Lung (tissue), 16 donors: ENCODE results near the gene FAM117B. TPM values are rescaled to one million over a fixed set of nuclear protein-coding genes. Genes with fewer than 3 reads are reported as not detected.

Experiments
- ATAC-seq: fragments of 200-7000 bp; cut with Tn5 transposase; one replicate; pipeline ENCODE4 v1.9.1; 2020; ENCODE audit warnings: moderate number of reproducible peaks; ENCODE audit not compliant: insufficient read depth, low FRiP score
- DNase-seq, 3 donors: peaks; one replicate each; pipeline ENCODE4 v3.0.0-alpha.2; 2013 to 2017
- H3K27ac ChIP-seq, 2 donors: one replicate each; pipeline ENCODE4 v1.5.1; 2013; ENCODE audit warnings: mild to moderate bottlenecking in 2 of 2, moderate library complexity in 2 of 2, control low read depth in 1 of 2, inconsistent platforms in 1 of 2, low read depth in 1 of 2, low read length in 1 of 2
- H3K27me3 ChIP-seq, 3 donors: one replicate each; pipeline ENCODE4 v1.5.1; 2013; ENCODE audit warnings: low read length in 2 of 3; ENCODE audit not compliant: control insufficient read depth in 3 of 3, insufficient read depth in 3 of 3
- H3K36me3 ChIP-seq, 4 donors: one replicate each; pipeline ENCODE4 v1.5.1; 2013; ENCODE audit warnings: low read length in 4 of 4, mild to moderate bottlenecking in 1 of 4, moderate library complexity in 1 of 4; ENCODE audit not compliant: control insufficient read depth in 4 of 4, insufficient read depth in 4 of 4
- H3K4me1 ChIP-seq, 5 donors: one replicate each; pipeline ENCODE4 v1.5.1; 2013; ENCODE audit warnings: low read length in 5 of 5, mild to moderate bottlenecking in 2 of 5, moderate library complexity in 1 of 5; ENCODE audit not compliant: control insufficient read depth in 5 of 5, insufficient read depth in 5 of 5
- H3K4me3 ChIP-seq: one replicate; pipeline ENCODE4 v1.5.1; 2013; ENCODE audit warnings: mild to moderate bottlenecking, control low read depth, moderate library complexity
- H3K9ac ChIP-seq, 2 donors: one replicate each; pipeline ENCODE4 v1.5.1; 2013; ENCODE audit warnings: low read length in 2 of 2, control low read depth in 1 of 2; ENCODE audit not compliant: insufficient read depth in 1 of 2
- H3K9me3 ChIP-seq, 4 donors: one replicate each; pipeline ENCODE4 v1.5.1; 2013; ENCODE audit warnings: low read length in 3 of 4, mild to moderate bottlenecking in 1 of 4, moderate library complexity in 1 of 4; ENCODE audit not compliant: control insufficient read depth in 4 of 4, insufficient read depth in 3 of 4
- CTCF ChIP-seq: IDR thresholded peaks from 2 replicates; pipeline ENCODE4 v1.5.1; 2012; ENCODE audit warnings: mild to moderate bottlenecking; ENCODE audit errors: control extremely low read depth, extremely low read depth
- WGBS, 2 donors: extraction: QIAGEN DNeasy Blood & Tissue Kit; methylation state at CpG; one replicate each; pipeline ENCODE4 v1.1.7; 2013; 5-methylcytosine and 5-hydroxymethylcytosine counted together
- long read RNA-seq, 5 donors: transcript quantifications; one replicate each; lab custom pipeline, GENCODE V29; 2026
- polyA plus RNA-seq, 2 donors: library from polyadenylated mRNA; stranded (reverse); fragments of 200-250 nt; gene quantifications; one replicate each; pipeline ENCODE4 v1.2.1, GENCODE V29; 2013
- total RNA-seq, 2 donors: library from RNA; depleted of rRNA in 1 of 2; stranded (reverse); fragments of >200 nt in 1 of 2; gene quantifications; one replicate each; pipeline ENCODE4 v1.2.1, GENCODE V29; 2014 to 2021
- donor health status: control.
- donor health status: control.
- donor health status: Bipolar disorder and iron deficiency.
- donor health status: healthy.
- donor health status: DM: yes; HTN: yes; CAD: no.

FAM117B gene
- total RNA-seq: 10 to 100 TPM in 1 of 2 donors, 1 to 10 TPM in 1; 6.6 to 19.9 TPM
- polyA plus RNA-seq: 1 to 10 TPM; 1.4 to 2.3 TPM
- long read RNA-seq, donor 1, partial matches to known transcripts: 0 of 1 reads
- long read RNA-seq, donor 1, other reads (novel, unspliced or antisense): 0 of 1 reads
- long read RNA-seq, donor 2, partial matches to known transcripts: 5 of 5 reads
- long read RNA-seq, donor 2, other reads (novel, unspliced or antisense): 0 of 5 reads
- long read RNA-seq, donor 3, full-length matches to known transcripts: 2 of 12 reads
- long read RNA-seq, donor 3, partial matches to known transcripts: 10 of 12 reads
- long read RNA-seq, donor 3, other reads (novel, unspliced or antisense): 0 of 12 reads
- long read RNA-seq, donor 4, partial matches to known transcripts: 0 of 1 reads
- long read RNA-seq, donor 4, other reads (novel, unspliced or antisense): 0 of 1 reads
- long read RNA-seq, donor 5, full-length matches to known transcripts: 3 of 3 reads
- long read RNA-seq, donor 5, partial matches to known transcripts: 0 of 3 reads
- long read RNA-seq, donor 5, other reads (novel, unspliced or antisense): 0 of 3 reads

DNA sequence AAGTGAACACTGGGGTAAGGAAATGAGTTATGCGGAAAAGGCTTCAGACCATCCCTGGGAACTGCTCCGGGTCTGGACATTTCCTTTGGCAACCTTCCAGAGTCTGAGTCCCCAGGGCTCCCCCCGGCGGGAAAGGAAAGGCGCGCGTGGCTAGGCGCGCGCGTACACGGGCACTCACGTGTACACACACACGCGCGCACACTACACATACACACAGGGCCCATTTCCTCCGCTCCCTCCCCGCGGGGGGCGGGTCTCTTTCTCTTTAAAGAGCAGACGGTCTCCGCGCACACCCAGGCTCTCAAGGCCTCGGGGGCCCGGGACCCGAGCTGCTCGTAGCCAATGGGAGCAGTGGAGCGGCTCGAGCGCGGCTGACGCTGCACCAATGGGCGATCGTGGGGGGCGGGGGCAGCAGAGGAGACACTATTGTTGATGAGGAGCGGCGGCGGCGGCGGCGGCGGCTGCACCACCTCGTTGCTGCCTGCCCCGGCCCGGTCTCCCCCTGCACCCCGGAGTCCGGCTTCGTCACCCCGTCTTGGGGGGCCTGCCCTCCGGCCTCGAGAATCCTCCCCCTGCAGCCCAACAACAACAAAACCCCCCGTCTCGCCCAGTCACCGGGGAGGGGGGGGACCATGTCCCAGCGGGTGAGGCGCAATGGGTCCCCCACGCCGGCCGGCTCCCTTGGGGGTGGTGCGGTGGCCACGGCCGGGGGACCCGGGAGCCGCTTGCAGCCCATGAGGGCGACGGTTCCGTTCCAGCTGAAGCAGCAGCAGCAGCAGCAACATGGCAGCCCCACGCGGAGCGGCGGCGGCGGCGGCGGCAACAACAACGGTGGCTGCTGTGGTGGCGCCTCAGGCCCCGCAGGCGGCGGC lies at the start of gene FAM117B:
Gene FAM117B (plus strand): TSS at position 414 of the 872 bp plus-strand sequence. CDS start 219 bp downstream, at position 633.
- WGBS, 2 donors: 1% methylated on average over 53 to 80 of the region's 80 CpGs
- H3K4me3 ChIP-seq: peak within 1 kb of the TSS; percentile 89
- peak within 1 kb of the TSS; percentile 69 to 82 for H3K9ac ChIP-seq
- TF ChIP-seq CTCF: no peak
- DNase-seq: peak; percentile 98 to 99 (median 99)
- H3K27ac ChIP-seq: peak within 1 kb of the TSS; percentile 95 to 99
- no peaks in the 10 kb centered on the region for H3K27me3 ChIP-seq
- ATAC-seq: peak; percentile 94
- no peaks in the 10 kb centered on the region for H3K36me3 ChIP-seq
- no peaks in the 10 kb centered on the region for H3K9me3 ChIP-seq
- peaks cover 0 to 19% (median 3%) of the 10 kb centered on the region in 5 donors for H3K4me1 ChIP-seq

- Histone ChIP-seq H3K27ac (peak overlapping the region in 1 of 2 donors; percentile 2), H3K9me3 (no peaks in the 10 kb centered on the region), H3K4me1 (peaks cover 0 to 8% (median 2%) of the 10 kb centered on the region in 5 donors), H3K36me3 (no peaks in the 10 kb centered on the region), H3K4me3 (no peak overlapping the region), H3K27me3 (no peaks in the 10 kb centered on the region), H3K9ac (peak overlapping the region in 1 of 2 donors; percentile 53)
- DNase-seq (peak; percentile 76 to 85 (median 85)), ATAC-seq (peak; percentile 88)
- 39 to 46% methylated on average over 17 of the region's 17 CpGs for WGBS, 2 donors
- TF ChIP-seq CTCF: peak; percentile 86
Observed at GRCh38 chr2:202588647-202589581, 45.9 kb upstream of the FAM117B start.

DNA sequence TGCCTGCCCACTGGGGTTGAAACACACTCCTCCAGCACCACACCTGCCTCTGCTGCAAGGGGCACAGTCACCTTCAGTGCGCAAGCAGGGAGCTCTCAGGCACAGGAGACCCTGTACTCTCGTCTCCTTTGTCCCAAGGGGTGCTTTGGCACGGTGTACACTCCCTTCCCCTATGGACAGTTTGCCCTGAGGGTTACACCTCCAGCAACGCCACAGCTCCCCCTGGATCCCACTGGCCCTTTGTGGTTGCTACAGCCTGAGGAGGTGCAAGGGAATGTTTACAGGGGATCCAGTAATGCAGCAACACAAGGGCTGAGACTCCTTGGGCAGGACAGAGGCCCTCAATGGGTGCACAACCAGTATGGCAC lies 45.2 kb upstream of the FAM117B start:
- ATAC-seq (no peak), DNase-seq (no peak)
- Histone ChIP-seq H3K9me3 (no peaks in the 10 kb centered on the region), H3K4me1 (peaks cover 0 to 8% (median 2%) of the 10 kb centered on the region in 5 donors), H3K36me3 (no peaks in the 10 kb centered on the region), H3K9ac (no peak overlapping the region), H3K27ac (no peak overlapping the region), H3K27me3 (no peaks in the 10 kb centered on the region), H3K4me3 (no peak overlapping the region)
- no peak for TF ChIP-seq CTCF
- 95 to 97% methylated on average over 4 of the region's 4 CpGs for WGBS, 2 donors
